DMS 273 (cell line): ENCODE data around the gene MED12.

Experiments used
- DNase-seq: peaks from one replicate; lab custom pipeline; 2025; ENCODE audit not compliant: unreplicated experiment; lab: John Stamatoyannopoulos, UW

Gene MED12

DNA sequence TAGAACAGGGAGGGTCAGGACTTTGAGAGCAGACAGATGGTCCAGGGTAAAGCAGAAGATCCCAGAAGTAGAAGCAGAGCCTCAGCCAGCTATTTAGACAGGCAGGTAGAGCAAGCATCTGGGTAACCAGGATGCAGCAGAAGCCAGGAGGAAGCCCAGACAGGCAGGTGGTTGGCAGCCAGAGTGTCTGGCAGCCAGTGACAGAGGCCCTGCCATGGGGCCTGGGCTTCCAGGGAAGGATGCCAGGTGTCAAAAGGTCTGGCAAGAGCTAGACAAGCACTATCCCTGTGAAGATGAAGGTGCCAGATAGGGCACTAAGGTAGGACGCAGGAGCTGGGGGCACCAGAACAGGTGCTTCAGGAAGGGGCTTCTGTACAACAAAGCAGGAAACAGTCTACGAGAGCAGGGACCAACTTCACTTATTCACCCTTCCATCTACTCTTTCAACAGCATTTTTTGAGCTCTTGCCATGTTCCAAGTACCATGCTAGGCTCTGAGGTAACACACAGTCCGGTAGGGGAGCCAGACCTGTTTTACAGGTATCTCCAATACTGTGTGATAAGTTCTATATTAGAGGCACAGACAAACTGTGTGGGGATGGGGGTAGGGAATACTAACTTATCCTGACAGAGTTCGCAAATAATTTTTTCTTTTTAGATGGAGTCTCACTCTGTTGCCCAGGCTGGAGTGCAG lies 66.6 kb downstream of the MED12 start:
- peak; percentile 18 for DNase-seq

DNA sequence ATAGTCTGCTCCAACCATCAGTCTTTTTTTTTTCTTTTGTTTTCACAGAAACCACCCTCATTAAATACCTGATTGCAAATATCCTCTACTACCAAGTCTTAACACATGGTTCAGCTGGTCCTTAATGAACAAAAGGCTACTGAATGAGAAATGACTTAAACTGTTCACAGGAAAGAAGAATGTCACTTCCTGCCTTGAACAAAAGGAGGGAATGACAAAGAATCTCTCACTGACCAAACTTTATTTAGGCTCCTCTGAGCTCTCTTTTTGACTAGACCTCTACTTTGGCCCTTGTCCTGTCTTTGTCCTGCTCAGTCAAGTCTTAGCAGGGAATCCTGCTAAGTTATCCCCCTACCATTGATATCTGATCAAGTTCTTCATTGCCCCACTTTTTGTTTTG lies 72.9 kb downstream of the MED12 start:
- no peak for DNase-seq
